Upper lobe of right lung (tissue), 1 donor: ENCODE data around the gene TP63. TPM values are rescaled to one million over a fixed set of nuclear protein-coding genes. Genes with fewer than 3 reads are reported as not detected.

Source experiments
- ATAC-seq: fragments of 200-7000 bp; cut with Tn5 transposase; one replicate; pipeline ENCODE4 v1.9.1; 2020; ENCODE audit warnings: mild to moderate bottlenecking, moderate library complexity
- DNase-seq: peaks from one replicate; pipeline ENCODE4 v3.0.0-alpha.2; 2020
- H3K27ac ChIP-seq: fragments of 200-600 bp; one replicate; pipeline ENCODE4 v1.8.0; 2022
- H3K27me3 ChIP-seq: fragments of 200-600 bp; one replicate; pipeline ENCODE4 v1.8.0; 2022; ENCODE audit warnings: mild to moderate bottlenecking
- H3K36me3 ChIP-seq: fragments of 200-600 bp; one replicate; pipeline ENCODE4 v1.8.0; 2022
- H3K4me1 ChIP-seq: fragments of 200-600 bp; one replicate; pipeline ENCODE4 v1.8.0; 2022
- H3K4me3 ChIP-seq: fragments of 200-600 bp; one replicate; pipeline ENCODE4 v1.8.0; 2022; ENCODE audit warnings: mild to moderate bottlenecking
- H3K9me3 ChIP-seq: fragments of 200-600 bp; one replicate; pipeline ENCODE4 v1.8.0; 2022
- CTCF ChIP-seq: fragments of 200-600 bp; IDR thresholded peaks from one replicate; pipeline ENCODE4 v1.8.0; 2022; ENCODE audit warnings: antibody characterized with exemption
- intact Hi-C: fragments of 100-400 bp; cut with DNase I; formaldehyde crosslinking; loops from one replicate; pipeline ENCODE4 v1.11.0; 2022
- total RNA-seq: library from RNA; stranded (reverse); fragmentation: NEBNext Ultra II Directional; extraction: Animal tissue kit (Norgen Biotek cat#: 25700); gene quantifications from one replicate; pipeline ENCODE4 v1.2.1, GENCODE V29; 2021
- donor health status: DM: no; HTN: yes; CAD: no; lungs with severe emphysema.

Gene TP63
- total RNA-seq, 1 donor from 2014 or later = 1.3 TPM

DNA sequence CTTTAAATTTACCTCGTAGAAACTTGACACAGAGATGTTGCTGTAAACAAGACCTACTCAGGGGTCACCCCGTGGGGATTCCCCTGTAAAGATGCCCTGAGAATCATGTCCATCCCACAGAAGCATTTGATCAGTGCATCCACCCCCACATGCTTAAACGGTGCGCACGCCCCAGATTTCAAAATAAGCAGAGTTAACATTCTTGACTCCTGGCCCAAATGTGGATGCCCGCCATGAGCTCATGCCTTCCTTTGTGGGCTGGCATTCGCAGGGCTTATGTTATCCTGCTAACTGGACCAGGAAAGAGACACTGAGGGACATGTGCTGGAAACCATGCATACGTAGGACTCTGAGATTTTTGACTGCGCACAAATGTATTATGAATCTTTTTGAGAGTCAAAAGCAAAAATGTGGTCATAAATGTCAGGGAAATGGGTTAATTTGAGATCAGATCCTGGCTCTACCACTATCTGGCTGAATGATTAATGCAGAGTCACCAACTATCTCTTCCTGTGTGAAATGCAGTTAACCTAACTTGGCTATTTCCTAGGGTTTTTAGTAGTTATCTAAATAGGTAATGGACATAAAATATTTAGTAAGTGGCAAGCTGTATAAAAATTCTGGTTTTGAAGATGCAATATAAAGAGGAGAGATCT lies 9.1 kb upstream of the TP63 start:
- no peak for ATAC-seq
- DNase-seq = no peak
- intact Hi-C loops = no loop called here

DNA sequence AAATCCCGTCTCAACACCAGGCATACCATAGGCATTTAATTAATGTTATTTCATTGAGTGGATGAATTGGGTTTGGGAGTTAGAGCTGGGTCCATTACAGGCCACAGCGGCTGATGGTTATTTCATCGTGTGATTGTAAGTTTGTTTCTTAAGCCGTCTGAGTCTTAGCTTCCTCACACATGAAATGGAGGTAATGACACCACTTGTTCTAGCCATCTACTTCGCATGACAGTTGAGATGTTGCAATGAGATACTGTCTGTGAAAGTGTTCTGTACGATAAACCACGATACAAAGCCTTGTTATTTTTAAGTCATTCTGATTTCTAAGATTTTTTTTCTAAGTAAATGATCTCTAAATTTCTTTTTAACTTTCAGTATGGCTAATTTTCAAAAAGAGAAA lies 8.6 kb upstream of the TP63 start:
- intact Hi-C loops = no loop called here
- no peaks in the 10 kb centered on the region for H3K36me3 ChIP-seq
- no peak overlapping the region for H3K27ac ChIP-seq
- H3K27me3 ChIP-seq = no peaks in the 10 kb centered on the region
- no peaks in the 10 kb centered on the region for H3K9me3 ChIP-seq
- H3K4me1 ChIP-seq = no peaks in the 10 kb centered on the region
- H3K4me3 ChIP-seq = no peak overlapping the region
- TF ChIP-seq CTCF = no peak
- no peak for DNase-seq
- no peak for ATAC-seq

More for the DNA sequence above, 9.1 kb upstream of the TP63 start:
- Histone ChIP-seq H3K4me3 (no peak overlapping the region), H3K27ac (no peak overlapping the region), H3K9me3 (no peaks in the 10 kb centered on the region), H3K4me1 (no peaks in the 10 kb centered on the region), H3K27me3 (no peaks in the 10 kb centered on the region), H3K36me3 (no peaks in the 10 kb centered on the region)
- TF ChIP-seq CTCF = no peak

DNA sequence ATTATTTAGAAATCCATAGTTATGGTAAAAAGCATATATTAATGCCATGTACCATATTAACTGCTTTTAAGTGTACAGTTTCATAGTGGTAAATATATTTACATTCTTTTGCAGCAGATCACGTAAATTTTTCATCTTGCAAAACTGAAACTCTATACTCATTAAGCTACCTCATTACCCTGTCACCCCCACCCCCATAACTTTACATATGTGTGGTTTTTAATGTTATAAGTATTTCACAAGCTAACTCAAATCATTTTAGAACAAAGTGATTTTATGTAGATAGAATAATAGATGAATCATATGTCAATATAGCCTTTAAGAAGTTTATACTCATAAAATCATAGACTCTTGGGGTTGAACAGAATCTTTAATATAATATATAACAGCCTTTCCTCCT lies 7.1 kb upstream of the TP63 start:
- DNase-seq (no peak), ATAC-seq (no peak)
- no peaks in the 10 kb centered on the region for H3K36me3 ChIP-seq
- no peak overlapping the region for H3K4me3 ChIP-seq
- no peak overlapping the region for H3K27ac ChIP-seq
- no peak for TF ChIP-seq CTCF
- intact Hi-C loops = no loop called here
- no peaks in the 10 kb centered on the region for H3K9me3 ChIP-seq
- no peaks in the 10 kb centered on the region for H3K4me1 ChIP-seq
- no peaks in the 10 kb centered on the region for H3K27me3 ChIP-seq

- TF ChIP-seq CTCF = no peak
- Histone ChIP-seq H3K27ac (no peak overlapping the region), H3K36me3 (no peaks in the 10 kb centered on the region), H3K4me1 (peaks cover 7% of the 10 kb centered on the region), H3K4me3 (no peak overlapping the region), H3K27me3 (no peaks in the 10 kb centered on the region), H3K9me3 (no peaks in the 10 kb centered on the region)
- ATAC-seq (no peak), DNase-seq (no peak)
- intact Hi-C loops = no loop called here
These were observed 6.1 kb upstream of the TP63 start for GRCh38 chr3:189625071-189625470.

DNA sequence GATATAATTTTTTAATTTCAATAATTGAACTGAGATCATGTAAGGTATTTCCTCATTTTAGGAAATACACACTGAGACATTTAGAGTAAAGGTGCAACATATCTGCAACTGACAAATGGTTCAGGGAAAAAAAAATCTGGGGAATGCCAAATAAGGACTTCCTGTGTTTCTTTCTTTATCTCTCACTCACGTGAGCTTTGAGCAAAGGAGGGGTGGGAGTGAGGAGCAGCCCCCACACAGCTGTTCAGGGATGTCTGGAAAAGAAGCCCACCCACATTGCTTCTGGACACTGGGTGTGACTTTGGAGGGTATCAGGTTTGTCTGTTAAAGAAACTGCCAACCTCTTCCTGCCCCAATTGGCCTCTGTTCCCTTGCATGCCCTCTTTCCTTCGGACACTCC lies 5.6 kb upstream of the TP63 start:
- Histone ChIP-seq H3K27ac (no peak overlapping the region), H3K27me3 (no peaks in the 10 kb centered on the region), H3K9me3 (no peaks in the 10 kb centered on the region), H3K4me3 (no peak overlapping the region), H3K4me1 (peaks cover 11% of the 10 kb centered on the region), H3K36me3 (no peaks in the 10 kb centered on the region)
- DNase-seq (no peak), ATAC-seq (no peak)
- TF ChIP-seq CTCF = no peak
- intact Hi-C loops = no loop called here

DNA sequence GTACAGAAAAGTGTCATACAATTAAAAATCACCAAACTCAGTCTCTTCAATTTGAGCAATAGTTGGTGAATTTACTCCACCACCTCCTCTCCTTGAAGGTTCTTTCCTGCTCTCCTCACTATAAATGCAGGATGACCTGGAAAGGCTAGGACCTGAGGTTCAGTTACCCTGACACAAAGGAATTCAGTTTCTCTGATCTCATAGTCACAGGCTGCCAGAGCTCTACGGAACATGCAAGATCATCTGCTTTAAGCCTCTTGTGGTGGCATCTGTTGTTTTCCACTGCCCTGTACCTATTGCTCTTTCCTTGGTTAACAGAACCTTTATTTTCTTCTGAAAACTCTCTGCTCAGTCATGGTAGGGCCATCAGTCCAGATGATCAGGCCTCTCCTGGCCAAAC lies 4.9 kb upstream of the TP63 start:
- ATAC-seq (no peak), DNase-seq (no peak)
- Histone ChIP-seq H3K4me1 (peaks cover 13% of the 10 kb centered on the region), H3K36me3 (no peaks in the 10 kb centered on the region), H3K27me3 (no peaks in the 10 kb centered on the region), H3K9me3 (no peaks in the 10 kb centered on the region), H3K27ac (no peak overlapping the region), H3K4me3 (no peak overlapping the region)
- TF ChIP-seq CTCF = no peak
- intact Hi-C loops = no loop called here
